Measurements from ENCODE around the gene SLC25A6.

- TF ChIP-seq CTCF (IDR thresholded peaks at IDR 0.05), result no peak
- TF ChIP-seq POLR2A (IDR thresholded peaks at IDR 0.05), result no peak
- TF ChIP-seq EP300 (IDR thresholded peaks at IDR 0.05), result no peak
These were observed 7.2 kb downstream of the SLC25A6 start for GRCh38 chrX:1384658-1385252.

Data from ovary (tissue), 3 donors.